ENCODE results near the gene PLPPR1.
A peak's percentile ranks its signal among the peaks of the same experiment; 100 is the strongest.
"Not testable (repeated sequence)": the region's sequence is repeated elsewhere in the genome, so short reads cannot be mapped to it uniquely, and the experiment has no call there.

PLPPR1 gene

DNA sequence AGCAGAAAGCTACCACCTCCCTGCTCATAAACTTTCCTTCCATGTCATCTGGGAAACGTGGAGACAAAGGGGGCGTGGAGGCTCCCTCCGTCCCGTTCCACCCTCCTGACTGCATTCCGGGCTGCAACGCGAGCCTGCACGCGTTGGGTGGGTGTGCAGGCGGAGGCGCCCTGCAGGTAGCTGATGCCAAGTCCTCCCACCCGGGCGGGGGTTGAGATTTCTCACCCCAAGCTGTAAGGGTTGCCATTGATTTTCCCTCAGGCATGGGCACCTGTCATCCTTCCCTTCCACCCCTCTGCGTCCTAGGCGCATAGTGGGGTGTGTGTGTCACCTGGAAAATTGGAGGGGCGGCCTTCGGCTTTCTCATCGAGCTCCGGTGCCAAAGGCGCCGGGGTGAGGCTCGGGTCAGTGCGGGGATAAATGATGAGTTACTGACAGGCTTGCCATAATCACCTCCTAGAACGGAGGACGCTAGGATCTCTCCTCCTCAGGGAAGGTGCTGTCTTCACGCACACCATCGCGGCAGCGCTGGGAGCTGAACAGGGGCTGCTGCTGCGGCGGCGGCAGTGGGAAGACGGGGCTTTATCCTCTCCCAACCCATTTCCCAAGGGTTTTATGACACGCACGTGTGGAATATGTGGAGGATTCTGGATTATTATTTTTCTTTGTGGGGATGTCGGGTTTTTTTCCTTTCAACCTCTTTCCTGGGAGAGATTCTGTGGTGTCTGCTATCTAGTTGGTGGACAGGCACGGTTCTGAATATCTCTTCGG lies 973 bp downstream of the PLPPR1 start:
- no peak overlapping the region for H3K4me3 ChIP-seq (ENCODE audit: low read depth, low read length)
- TF ChIP-seq, protein P1, sequence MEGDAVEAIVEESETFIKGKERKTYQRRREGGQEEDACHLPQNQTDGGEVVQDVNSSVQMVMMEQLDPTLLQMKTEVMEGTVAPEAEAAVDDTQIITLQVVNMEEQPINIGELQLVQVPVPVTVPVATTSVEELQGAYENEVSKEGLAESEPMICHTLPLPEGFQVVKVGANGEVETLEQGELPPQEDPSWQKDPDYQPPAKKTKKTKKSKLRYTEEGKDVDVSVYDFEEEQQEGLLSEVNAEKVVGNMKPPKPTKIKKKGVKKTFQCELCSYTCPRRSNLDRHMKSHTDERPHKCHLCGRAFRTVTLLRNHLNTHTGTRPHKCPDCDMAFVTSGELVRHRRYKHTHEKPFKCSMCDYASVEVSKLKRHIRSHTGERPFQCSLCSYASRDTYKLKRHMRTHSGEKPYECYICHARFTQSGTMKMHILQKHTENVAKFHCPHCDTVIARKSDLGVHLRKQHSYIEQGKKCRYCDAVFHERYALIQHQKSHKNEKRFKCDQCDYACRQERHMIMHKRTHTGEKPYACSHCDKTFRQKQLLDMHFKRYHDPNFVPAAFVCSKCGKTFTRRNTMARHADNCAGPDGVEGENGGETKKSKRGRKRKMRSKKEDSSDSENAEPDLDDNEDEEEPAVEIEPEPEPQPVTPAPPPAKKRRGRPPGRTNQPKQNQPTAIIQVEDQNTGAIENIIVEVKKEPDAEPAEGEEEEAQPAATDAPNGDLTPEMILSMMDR (conservative IDR thresholded peaks at IDR 0.05; ENCODE audit: low read depth, low read length) = no peak
- DNase-seq (ENCODE audit: low read depth) = peak; percentile 0

DNA sequence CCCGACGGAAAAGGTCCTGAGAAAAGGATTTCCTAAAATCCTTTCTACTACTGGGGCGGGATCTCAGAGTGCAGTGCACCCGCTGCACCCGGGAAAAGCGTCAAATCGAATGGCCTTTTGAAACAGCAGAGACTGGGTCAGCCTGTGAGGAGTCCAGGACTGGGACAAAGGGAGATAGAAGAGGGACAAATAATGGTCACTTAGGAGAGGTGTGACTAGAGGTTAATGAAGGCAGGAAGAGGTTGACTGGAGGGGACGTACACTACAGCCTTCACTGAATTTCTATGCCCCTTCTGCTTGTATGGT lies 1.5 kb downstream of the PLPPR1 start:
- no peak for DNase-seq (ENCODE audit: low read depth)
- TF ChIP-seq, protein P1 (conservative IDR thresholded peaks at IDR 0.05; ENCODE audit: low read depth, low read length) = no peak
- H3K4me3 ChIP-seq (ENCODE audit: low read depth, low read length) = no peak overlapping the region

DNA sequence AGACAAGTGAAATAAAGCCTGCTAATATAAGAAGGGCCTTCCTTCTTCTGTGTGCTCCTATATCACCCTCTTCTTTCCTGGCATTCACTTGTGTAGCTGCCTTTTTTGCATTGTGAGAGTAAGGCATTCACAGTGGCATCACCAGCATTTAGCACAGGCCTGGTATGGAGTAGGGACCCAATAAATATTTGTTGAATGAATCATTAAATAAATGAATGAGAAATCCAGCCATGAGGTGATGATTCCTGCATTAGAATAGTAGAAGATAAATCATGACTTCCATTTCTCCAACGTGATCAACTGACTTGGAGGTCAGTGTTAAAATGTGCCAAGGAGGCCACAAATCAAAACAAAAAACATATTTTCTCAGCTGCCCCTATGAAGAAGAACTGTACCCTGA lies 3.9 kb downstream of the PLPPR1 start:
- H3K4me3 ChIP-seq (ENCODE audit: low read depth, low read length) = no peak overlapping the region
- TF ChIP-seq, protein P1 (conservative IDR thresholded peaks at IDR 0.05; ENCODE audit: low read depth, low read length) = no peak
- no peak for DNase-seq (ENCODE audit: low read depth)

DNA sequence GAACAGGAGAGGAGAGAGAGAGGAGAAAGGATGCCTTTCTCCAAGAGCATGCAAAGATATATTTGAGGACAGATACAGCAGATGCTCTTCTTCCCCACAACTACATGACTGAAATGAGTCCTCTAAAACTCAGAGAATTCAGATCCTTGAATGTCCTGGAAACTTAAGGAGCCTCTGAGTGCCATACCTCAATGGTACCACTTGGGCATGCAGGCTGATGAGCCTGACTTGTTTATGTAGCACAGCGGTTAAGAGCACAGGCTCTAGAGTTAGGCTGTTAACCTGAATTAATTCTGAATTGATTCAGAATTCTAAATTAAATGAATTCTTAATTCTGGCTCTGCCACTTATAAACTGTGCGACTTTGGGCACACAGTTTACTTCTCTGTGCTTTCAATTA lies 5.7 kb downstream of the PLPPR1 start:
- H3K4me3 ChIP-seq (ENCODE audit: low read depth, low read length) = no peak overlapping the region
- no peak for DNase-seq (ENCODE audit: low read depth)
- TF ChIP-seq, protein P1 (conservative IDR thresholded peaks at IDR 0.05; ENCODE audit: low read depth, low read length) = no peak

DNA sequence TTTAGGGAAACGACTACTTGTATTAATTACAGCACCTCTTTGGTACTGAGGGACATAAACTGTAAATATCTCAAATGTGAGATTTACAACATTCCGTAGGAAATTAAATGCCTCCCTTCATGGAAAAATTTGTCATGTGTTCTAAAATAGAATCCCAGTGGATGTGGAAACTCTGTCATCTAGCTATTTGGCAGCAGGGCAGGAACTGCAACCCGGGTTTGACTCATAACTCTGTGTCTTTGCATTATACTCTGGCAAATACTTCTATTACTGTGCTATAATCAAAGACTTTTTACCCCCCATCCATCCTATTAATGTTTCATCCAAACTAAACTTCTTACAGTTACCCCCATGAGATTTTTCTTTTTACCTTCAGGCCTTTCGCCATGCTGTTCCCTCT lies 6.6 kb downstream of the PLPPR1 start:
- no peak overlapping the region for H3K4me3 ChIP-seq (ENCODE audit: low read depth, low read length)

DNA sequence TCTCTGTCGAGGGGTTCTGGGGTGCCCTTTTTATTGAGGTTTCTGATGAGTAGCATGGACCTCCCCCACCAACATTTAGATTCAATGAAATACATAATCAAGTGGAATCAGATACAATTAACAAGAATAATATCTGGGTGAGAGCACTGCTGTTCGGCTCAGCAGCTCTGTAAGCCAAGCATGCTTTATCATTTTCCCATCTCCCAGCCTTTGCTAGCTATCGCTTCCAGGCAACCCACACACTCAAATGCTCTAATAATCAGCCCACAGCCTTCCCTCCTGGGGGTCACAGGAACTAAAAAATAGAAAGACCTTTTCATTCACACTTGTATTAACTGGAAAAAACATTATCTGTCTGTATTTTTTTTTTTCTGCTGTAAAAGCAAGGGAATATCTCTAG lies 8.9 kb downstream of the PLPPR1 start:
- no peak for DNase-seq (ENCODE audit: low read depth)
- TF ChIP-seq, protein P1 (conservative IDR thresholded peaks at IDR 0.05; ENCODE audit: low read depth, low read length) = no peak
- no peak overlapping the region for H3K4me3 ChIP-seq (ENCODE audit: low read depth, low read length)

More for the DNA sequence above, 6.6 kb downstream of the PLPPR1 start:
- TF ChIP-seq, protein P1 (conservative IDR thresholded peaks at IDR 0.05; ENCODE audit: low read depth, low read length) = no peak
- DNase-seq (ENCODE audit: low read depth) = no peak

DNA sequence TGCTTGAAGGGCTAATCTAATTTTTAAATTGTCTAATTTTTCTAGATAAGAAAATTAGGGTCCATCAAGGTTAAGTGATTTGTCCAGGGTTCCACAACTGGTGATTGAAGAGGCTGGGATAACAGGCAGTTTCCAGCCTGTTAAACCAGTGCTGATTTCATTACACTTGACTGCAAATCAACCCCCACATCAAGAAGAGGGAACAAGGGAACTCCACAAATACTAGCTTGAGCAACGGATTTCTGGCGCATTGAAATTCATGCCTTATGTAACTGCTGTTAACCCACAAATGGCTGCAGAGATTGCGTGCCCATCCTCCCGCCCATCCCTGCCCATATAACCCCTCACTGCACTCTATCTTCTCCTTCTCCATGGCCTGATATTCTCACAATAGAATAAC lies 10.0 kb downstream of the PLPPR1 start:
- H3K4me3 ChIP-seq (ENCODE audit: low read depth, low read length) = no peak overlapping the region
- TF ChIP-seq, protein P1 (conservative IDR thresholded peaks at IDR 0.05; ENCODE audit: low read depth, low read length) = no peak
- DNase-seq (ENCODE audit: low read depth) = no peak

DNA sequence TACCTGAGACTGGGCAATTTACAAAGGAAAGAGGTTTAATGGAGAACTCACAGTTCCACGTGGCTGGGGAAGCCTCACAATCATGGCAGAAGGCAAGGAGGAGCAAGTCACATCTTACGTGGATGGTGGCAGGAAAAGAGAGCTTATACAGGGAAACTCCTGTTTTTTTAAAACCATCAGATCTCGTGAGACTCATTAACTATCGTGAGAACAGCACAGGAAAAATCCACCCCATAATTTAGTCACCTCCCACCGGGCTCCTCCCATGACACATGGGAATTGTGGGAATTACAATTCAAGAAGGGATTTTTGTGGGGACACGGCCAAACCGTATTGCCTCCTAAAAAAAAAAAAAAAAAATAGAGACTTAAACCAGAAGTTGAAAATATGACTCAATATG lies 11.1 kb downstream of the PLPPR1 start:
- not testable (repeated sequence) for H3K4me3 ChIP-seq (ENCODE audit: low read depth, low read length); DNase-seq (ENCODE audit: low read depth)
